GM12874 (cell line): Measurements from ENCODE around the gene UBB.

Experiments used
- CTCF ChIP-seq: IDR thresholded peaks from 2 replicates; pipeline ENCODE4 v1.5.1; 2011; ENCODE audit warnings: low read depth, mild to moderate bottlenecking, control low read depth, low read length, moderate library complexity; ENCODE audit not compliant: insufficient read depth

The UBB gene

DNA sequence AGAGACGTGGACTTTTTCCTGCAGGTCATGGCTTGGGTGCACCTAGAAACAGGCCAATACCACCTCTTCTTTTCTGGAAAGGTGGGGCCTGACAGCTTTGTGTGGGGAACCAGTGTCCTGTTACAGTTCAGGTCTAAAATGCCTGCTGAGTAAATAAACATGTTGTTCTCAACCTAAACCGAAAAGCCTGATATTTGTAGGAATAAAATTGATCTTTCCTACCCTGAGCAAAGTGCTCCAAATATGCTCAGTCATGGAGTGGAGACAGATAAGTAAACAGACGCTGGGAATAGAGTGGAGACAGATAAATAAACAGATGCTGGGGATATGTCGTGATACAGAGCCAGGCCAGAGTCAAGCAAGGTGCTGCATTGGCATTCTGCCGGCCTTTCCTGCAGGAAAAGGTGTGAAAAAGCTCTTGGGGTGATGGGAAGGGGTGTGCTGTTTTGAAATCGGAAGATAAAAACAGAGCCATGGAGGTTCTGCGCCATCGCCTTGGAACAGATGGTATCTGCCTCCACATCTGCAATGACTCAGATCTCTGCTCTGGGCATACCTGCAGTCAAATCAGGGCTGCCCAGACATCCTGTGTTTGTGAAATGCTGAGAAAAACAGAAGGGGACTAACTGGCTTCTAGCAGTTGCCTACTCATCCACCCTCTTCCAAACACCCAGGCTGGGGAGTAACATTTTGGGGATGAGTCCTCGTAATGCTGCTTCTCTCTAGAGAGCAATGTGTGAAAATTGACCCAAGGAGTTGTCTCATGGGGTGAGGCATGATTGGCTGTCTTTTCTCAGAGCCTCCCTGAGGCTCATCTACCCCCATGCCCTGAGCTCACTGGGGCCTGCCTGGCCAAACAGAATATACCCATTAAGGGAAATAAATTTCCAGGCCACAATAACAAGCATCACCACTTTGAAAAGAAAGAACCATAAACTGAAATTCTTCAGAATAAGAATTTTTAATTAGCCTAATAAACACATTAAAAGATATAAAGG lies 17.7 kb downstream of the UBB start:
- TF ChIP-seq CTCF, result no peak

- peak; percentile 34; the same call in 1 of the 2 replicates for TF ChIP-seq CTCF
Measured at GRCh38 chr17:16406742-16407674, 26.1 kb downstream of the UBB start.

DNA sequence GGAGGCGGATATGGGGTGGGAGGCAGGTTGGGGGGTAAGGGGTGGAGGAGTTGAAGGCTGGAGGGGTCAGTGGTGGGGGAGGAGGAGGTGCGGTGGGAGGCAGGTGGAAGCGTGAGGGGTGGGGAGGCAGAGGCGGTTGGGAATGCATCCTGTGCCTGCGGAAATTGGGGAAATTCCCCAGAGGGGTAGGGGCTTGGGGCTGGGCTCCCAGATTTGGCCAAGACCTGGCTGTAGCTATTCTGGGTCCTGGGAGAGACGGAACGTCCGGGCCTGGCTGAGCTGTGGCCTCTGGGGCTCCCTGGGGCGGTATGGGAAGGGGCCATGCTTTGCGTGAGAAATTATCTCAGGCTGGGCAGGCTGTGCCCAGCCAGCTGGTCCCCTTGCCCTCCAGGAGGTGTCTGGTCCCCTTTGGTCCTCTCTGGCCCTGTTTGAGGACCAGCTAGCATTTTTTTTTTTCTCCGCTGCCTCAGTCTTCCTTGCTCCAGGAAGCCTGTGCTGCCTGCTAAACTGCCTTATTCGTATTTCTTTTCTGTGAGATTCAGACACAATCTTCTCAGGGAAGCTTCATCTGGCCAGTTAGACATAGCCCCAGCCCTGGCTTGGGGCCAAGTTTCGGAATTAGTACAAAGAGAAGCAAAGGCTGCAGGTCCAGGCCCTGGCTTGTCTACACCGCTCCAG lies 27.2 kb downstream of the UBB start:
- TF ChIP-seq CTCF, result no peak

DNA sequence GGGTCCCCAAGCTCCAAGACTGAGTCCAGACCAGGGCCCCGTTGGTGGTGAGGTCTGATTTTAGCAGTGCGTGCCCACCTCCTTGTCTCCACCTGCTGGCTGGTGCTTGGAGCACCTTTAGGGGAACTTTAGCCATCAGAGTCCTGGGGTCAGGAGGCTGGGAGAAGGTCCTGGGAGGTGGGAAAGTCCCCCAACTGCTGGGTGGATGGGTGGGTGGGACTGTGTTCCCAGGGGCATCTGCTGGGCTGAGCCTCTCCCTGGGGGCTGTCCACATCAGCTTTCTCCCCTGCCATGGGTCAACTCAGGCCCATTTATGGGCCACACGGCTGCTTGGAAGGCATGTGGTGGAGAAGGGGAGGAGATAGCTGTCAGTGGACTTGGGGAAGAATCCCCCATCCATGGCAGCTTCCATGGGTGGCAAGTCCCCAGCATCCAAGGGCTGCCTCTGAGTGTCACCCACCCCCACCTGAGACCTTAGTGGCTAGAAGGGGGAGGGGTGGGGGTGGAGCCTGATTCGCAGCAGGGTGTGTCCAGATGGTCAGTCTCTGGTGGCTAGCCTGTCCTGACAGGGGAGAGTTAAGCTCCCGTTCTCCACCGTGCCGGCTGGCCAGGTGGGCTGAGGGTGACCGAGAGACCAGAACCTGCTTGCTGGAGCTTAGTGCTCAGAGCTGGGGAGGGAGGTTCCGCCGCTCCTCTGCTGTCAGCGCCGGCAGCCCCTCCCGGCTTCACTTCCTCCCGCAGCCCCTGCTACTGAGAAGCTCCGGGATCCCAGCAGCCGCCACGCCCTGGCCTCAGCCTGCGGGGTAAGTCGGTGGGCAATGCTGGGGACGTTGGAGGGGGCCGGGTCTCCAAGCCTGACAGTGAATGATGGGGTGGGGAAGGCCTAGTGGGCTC lies 34.4 kb downstream of the UBB start, which contains the start of gene TRPV2:
TSS of gene TRPV2 (plus strand) at position 541 of the 894 bp plus-strand sequence. CDS start 2,098 bp downstream, outside the sequence.
- peak; percentile 91 for TF ChIP-seq CTCF

GRCh38 chr17:16417399-16417798 lies 36.5 kb downstream of the UBB start:
- no peak for TF ChIP-seq CTCF

DNA sequence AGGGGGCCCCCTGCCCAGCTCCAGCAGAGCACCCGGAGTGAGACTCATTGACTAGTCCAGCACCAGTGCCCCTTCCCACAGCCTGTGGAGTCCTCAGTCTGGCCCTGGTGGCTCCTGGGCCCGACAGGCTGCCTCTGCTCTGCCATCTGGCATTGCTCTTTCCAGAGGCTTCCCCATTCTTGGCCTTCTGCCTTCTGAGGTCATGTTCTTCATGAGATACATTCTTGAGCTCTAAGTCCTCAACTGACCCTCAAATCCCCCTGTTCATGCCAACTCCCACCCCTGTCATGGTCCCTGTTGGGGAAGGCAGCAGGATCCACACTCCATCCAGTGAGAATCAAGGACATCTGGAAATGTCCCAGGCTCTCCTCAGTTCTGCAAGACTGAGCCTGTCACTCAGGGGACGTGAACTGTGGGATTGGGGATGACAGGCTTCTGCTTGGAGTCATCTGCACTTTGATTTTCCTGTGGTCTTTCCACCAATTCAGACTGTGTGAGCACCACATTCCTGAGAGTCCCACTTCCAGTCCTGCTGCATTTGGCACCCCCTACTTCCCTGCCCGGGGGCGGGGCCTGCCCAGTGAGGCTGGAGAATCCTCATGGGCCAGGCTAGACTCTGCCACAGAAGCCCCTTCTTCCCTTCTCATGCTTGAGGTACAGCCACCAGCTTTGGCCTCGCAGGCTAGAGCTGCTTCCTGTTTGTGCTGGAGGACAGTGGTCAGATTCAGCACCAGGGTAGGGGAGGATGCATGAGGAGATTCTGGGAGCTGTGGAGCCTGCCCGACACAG lies 37.2 kb downstream of the UBB start:
- no peak for TF ChIP-seq CTCF
